ENCODE data around the gene ZNF414. TPM values are rescaled to one million over a fixed set of nuclear protein-coding genes. Genes with fewer than 3 reads are reported as not detected.

ZNF414 gene
- total RNA-seq, 2 donors from 2014 or later = 8.2 to 13.5 TPM

DNA sequence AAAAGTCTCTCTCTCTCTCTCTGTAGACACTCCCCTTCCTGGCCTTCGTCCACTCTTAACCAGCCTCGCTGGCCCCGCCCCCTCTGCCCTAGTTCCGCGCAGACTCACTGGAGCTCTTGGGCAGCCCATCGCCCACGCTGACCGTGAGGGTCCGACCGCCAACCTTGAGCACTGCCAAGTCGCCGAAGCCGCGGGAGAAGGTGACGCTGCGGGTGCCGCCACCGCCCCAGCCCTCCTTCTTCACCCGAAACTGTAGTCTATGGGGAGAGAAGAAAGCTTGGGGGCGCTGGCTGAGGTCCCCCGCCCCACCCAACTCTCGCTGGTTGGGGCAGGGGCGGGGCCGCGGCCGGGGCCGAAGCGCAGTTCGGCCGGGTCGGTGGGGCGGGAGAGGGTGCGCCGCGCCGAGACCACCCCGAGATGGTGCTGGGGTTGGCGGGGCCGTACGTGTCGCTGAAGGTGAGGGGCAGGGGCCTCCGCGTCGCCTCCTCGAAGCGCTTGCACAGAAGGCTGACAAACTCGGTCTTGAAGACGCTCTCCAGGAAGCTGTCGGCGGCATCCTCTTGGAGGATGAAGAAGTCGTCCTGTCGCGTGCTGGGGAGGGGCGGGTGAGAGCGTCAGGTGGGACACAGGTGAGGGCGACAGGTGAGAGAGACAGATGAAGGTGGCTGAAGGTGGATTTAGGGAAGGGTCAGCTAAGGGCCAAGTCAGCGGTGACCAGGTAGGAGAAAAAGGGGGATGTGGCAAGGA, 12.6 kb upstream of the ZNF414 start:
- peaks cover 0 to 12% of the 10 kb centered on the region in 2 donors for H3K4me1 ChIP-seq
- DNase-seq (ENCODE audit: low spot score) = peak; percentile 92
- no peaks in the 10 kb centered on the region for H3K36me3 ChIP-seq
- TF ChIP-seq, protein P1, sequence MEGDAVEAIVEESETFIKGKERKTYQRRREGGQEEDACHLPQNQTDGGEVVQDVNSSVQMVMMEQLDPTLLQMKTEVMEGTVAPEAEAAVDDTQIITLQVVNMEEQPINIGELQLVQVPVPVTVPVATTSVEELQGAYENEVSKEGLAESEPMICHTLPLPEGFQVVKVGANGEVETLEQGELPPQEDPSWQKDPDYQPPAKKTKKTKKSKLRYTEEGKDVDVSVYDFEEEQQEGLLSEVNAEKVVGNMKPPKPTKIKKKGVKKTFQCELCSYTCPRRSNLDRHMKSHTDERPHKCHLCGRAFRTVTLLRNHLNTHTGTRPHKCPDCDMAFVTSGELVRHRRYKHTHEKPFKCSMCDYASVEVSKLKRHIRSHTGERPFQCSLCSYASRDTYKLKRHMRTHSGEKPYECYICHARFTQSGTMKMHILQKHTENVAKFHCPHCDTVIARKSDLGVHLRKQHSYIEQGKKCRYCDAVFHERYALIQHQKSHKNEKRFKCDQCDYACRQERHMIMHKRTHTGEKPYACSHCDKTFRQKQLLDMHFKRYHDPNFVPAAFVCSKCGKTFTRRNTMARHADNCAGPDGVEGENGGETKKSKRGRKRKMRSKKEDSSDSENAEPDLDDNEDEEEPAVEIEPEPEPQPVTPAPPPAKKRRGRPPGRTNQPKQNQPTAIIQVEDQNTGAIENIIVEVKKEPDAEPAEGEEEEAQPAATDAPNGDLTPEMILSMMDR (IDR thresholded peaks at IDR 0.05) = no peak
- H3K27me3 ChIP-seq = no peaks in the 10 kb centered on the region
- peak overlapping the region; percentile 54 to 74 for H3K4me3 ChIP-seq
- H3K9me3 ChIP-seq = no peaks in the 10 kb centered on the region
- H3K27ac ChIP-seq = peak overlapping the region; percentile 92 to 93

DNA sequence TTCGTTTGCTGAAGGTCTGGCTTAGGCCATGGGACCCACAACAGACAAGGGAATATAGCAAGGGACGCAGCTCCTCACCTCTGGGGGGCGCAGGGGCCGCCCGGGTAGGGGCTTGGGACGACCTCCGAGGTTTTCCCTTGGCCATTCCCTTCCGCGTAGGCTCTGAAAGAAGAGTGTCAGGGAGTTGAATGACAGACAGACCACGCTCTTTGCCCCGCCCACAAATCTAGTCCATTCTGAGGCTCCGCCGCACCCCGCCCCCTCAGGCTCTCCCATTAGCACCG, 11.4 kb upstream of the ZNF414 start:
- no peak for DNase-seq (ENCODE audit: low spot score)
- TF ChIP-seq, protein P1 (IDR thresholded peaks at IDR 0.05) = peak in 1 of 2 donors; percentile 35
- Histone ChIP-seq H3K4me1 (peaks cover 0 to 12% of the 10 kb centered on the region in 2 donors), H3K27ac (peak overlapping the region; percentile 79 to 92), H3K9me3 (no peaks in the 10 kb centered on the region), H3K27me3 (no peaks in the 10 kb centered on the region), H3K36me3 (no peaks in the 10 kb centered on the region), H3K4me3 (peak overlapping the region; percentile 37 to 74)

DNA sequence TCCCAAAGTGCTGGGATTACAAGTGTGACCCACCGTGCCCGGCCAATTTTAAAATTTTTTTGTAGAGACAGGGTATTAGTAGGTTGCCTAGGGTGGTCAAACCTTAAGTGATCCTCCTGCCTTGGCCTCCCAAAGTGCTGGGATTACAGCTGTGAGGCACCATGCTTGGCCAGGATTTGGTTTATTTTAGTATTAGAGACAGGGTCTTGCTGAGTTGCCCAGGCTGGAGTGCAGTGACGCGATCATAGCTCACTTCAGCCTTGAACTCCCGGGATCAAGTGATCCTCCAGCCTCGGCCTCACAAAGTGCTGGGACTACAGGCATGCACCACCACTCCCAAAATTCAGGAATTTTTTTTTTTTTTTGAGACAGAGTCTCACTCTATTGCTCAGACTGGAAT, 5.4 kb upstream of the ZNF414 start:
- Histone ChIP-seq H3K27ac (no peak overlapping the region), H3K36me3 (no peaks in the 10 kb centered on the region), H3K9me3 (no peaks in the 10 kb centered on the region), H3K27me3 (no peaks in the 10 kb centered on the region), H3K4me1 (peaks cover 0 to 12% of the 10 kb centered on the region in 2 donors), H3K4me3 (no peak overlapping the region)
- no peak for DNase-seq (ENCODE audit: low spot score)
- TF ChIP-seq, protein P1 (IDR thresholded peaks at IDR 0.05) = no peak

DNA sequence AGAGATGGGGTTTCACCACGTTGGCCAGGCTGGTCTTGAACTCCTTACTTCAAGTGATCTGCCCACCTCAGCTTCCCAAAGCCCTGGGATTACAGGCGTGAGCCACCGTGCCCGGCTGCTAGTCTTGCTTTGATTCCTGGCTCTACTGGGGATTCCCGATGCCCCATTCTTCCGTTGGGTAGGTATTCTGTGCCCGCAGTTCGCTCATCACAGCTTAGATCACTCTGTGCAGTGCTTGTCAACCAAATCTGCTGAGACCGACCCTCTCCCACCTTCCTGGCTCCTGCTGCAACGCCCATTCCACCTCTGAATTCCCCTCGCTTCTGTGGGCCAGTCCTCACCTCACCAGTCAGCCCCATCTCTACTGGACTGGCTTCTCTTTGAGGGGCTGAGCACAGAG, 4.6 kb upstream of the ZNF414 start:
- DNase-seq (ENCODE audit: low spot score) = no peak
- H3K27me3 ChIP-seq = no peaks in the 10 kb centered on the region
- no peak overlapping the region for H3K27ac ChIP-seq
- H3K4me3 ChIP-seq = no peak overlapping the region
- no peaks in the 10 kb centered on the region for H3K9me3 ChIP-seq
- H3K36me3 ChIP-seq = no peaks in the 10 kb centered on the region
- peaks cover 0 to 15% of the 10 kb centered on the region in 2 donors for H3K4me1 ChIP-seq
- TF ChIP-seq, protein P1 (IDR thresholded peaks at IDR 0.05) = no peak

DNA sequence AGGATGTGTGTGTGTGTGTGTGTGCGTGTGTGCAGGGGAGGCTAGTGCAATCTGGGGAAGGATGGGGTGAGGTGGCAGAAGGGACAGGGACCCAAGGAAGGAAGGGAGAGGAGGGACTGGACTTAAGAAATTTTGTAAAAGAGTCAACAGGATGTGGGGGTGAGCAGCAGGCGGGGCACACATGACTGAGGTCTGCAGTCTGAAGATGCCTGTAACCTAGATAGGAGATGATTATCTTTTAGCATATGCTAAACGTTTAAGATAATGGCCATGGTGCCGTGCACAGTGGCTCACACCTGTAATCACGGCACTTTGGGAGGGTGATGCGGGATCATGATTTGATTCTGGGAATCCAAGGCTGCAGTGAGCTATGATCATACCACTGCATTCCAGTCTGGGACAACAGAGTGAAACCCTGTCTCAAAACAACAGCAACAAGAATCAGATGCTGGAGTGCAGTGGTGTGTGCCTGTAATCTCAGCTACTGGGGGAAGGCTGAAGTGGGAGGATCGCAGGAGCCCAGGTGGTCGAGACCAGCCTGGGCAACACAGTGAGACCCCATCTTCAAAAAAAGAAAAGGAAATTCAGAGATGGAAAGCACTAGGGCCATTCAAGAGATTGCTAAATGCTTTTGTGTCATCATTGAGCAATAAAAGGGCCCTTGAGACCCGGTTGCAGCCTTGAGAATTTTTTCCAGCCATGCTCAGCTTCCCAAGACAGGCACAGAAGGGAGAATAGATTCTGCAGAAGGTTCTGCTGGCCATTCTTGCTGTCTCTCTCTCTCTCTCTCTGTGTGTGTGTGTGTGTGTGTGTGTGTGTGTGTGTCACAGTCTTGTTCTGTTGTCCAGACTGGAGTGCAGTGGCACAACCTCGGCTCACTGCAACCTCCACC, 3.8 kb upstream of the ZNF414 start:
- DNase-seq (ENCODE audit: low spot score) = no peak
- peaks cover 0 to 22% of the 10 kb centered on the region in 2 donors for H3K4me1 ChIP-seq
- no peaks in the 10 kb centered on the region for H3K9me3 ChIP-seq
- peak overlapping the region in 1 of 2 donors; percentile 36 for H3K27ac ChIP-seq
- TF ChIP-seq, protein P1 (IDR thresholded peaks at IDR 0.05) = no peak
- no peaks in the 10 kb centered on the region for H3K27me3 ChIP-seq
- no peak overlapping the region for H3K4me3 ChIP-seq
- no peaks in the 10 kb centered on the region for H3K36me3 ChIP-seq

Data from right atrium auricular region (tissue), 2 donors.